H1 (cell line): ENCODE data around the gene IGLL5. TPM values are rescaled to one million over a fixed set of nuclear protein-coding genes. Genes with fewer than 3 reads are reported as not detected.

Source experiments
- CTCF ChIA-PET: fragments of 300-600 bp; sonication (Branson Sonifier 250); formaldehyde crosslinking; loops from one replicate; lab custom pipeline; 2021; ENCODE audit not compliant: partially characterized antibody; lab: Charles Lee
- POLR2A ChIA-PET: fragments of 300-600 bp; sonication (Branson Sonifier 250); formaldehyde crosslinking; loops from one replicate; lab custom pipeline; 2021; ENCODE audit warnings: inconsistent platforms; ENCODE audit not compliant: partially characterized antibody; lab: Charles Lee
- DNase-seq, 2 experiments: peaks; one replicate each; pipeline versions ENCODE4 v3.0.0 to v3.0.0-alpha.2; 2010 to 2022; ENCODE audit warnings: low spot score in 2 of 2, low read depth in 1 of 2, mixed read lengths in 1 of 2
- FAIRE-seq: peaks from 2 replicates; lab custom pipeline; 2011; peaks lifted over from hg19 to GRCh38; lab: Jason Lieb, UNC
- H2AFZ ChIP-seq: 2 replicates; pipeline ENCODE4 v1.8.1; 2012; ENCODE audit warnings: low read length, inconsistent platforms
- H2AK5ac ChIP-seq: 2 replicates; pipeline ENCODE4 v1.6.1; 2013; ENCODE audit warnings: low read depth, low read length
- H2BK120ac ChIP-seq: replicated peaks from 2 replicates; pipeline ENCODE3; 2013; ENCODE audit warnings: low read depth, low read length, inconsistent platforms
- H2BK12ac ChIP-seq: 2 replicates; pipeline ENCODE4 v1.6.1; 2013; ENCODE audit warnings: low read depth, low read length
- H2BK15ac ChIP-seq: 2 replicates; pipeline ENCODE4 v1.6.1; 2013; ENCODE audit warnings: low read length
- H2BK20ac ChIP-seq: 2 replicates; pipeline ENCODE4 v1.6.1; 2013; ENCODE audit warnings: low read length
- H2BK5ac ChIP-seq: 2 replicates; pipeline ENCODE4 v1.6.1; 2013; ENCODE audit warnings: low read depth, low read length
- H3K14ac ChIP-seq: 2 replicates; pipeline ENCODE4 v1.6.1; 2013; ENCODE audit warnings: inconsistent platforms; ENCODE audit not compliant: insufficient read length
- H3K18ac ChIP-seq: 2 replicates; pipeline ENCODE4 v1.6.1; 2013; ENCODE audit warnings: low read length; ENCODE audit errors: extremely low read depth
- H3K23ac ChIP-seq: 2 replicates; pipeline ENCODE4 v1.6.1; 2013; ENCODE audit warnings: inconsistent platforms; ENCODE audit not compliant: insufficient read length
- H3K23me2 ChIP-seq: 2 replicates; pipeline ENCODE4 v1.6.1; 2013; ENCODE audit warnings: low read depth, low read length
- H3K27ac ChIP-seq: 2 replicates; pipeline ENCODE4 v1.6.1; 2011; ENCODE audit warnings: low read depth, low read length, inconsistent platforms
- H3K27me3 ChIP-seq, 4 experiments: replicated peaks in 1 of 4; 1 replicate in 1 of 4; 2 replicates in 3 of 4; pipeline versions ENCODE4 v1.6.1 to v1.8.1; 2011 to 2013; ENCODE audit warnings: low read length in 3 of 4, mild to moderate bottlenecking in 3 of 4, inconsistent platforms in 2 of 4, mixed read lengths in 2 of 4, moderate library complexity in 1 of 4; ENCODE audit not compliant: control insufficient read depth in 3 of 4, insufficient read depth in 3 of 4; ENCODE audit errors: extremely low read depth in 1 of 4
- H3K36me3 ChIP-seq, 4 experiments: 2 replicates each; pipeline versions ENCODE4 v1.6.1 to v1.8.1; 2011 to 2013; ENCODE audit warnings: mild to moderate bottlenecking in 4 of 4, low read length in 3 of 4, moderate library complexity in 2 of 4, control low read depth in 1 of 4, inconsistent platforms in 1 of 4; ENCODE audit not compliant: insufficient read depth in 4 of 4, control insufficient read depth in 2 of 4
- H3K4ac ChIP-seq: replicated peaks from 2 replicates; pipeline ENCODE3; 2013; ENCODE audit warnings: low read length, low read depth, mixed read lengths, inconsistent platforms; ENCODE audit not compliant: insufficient read length
- H3K4me1 ChIP-seq, 4 experiments: replicated peaks in 1 of 4; 1 replicate in 1 of 4; 2 replicates in 3 of 4; pipeline versions ENCODE4 v1.6.1 to v1.8.1; 2011 to 2013; ENCODE audit warnings: low read length in 3 of 4, inconsistent platforms in 2 of 4, mixed read lengths in 1 of 4; ENCODE audit not compliant: insufficient read depth in 4 of 4, control insufficient read depth in 3 of 4
- H3K4me2 ChIP-seq, 2 experiments: 2 replicates each; pipeline versions ENCODE4 v1.6.1 to v1.8.1; 2011 to 2013; ENCODE audit warnings: low read depth in 2 of 2, low read length in 2 of 2, control low read depth in 1 of 2, inconsistent platforms in 1 of 2, mild to moderate bottlenecking in 1 of 2; ENCODE audit not compliant: insufficient read depth in 1 of 2
- H3K4me3 ChIP-seq, 4 experiments: fragments of 200-600, 300-600 bp in 1 of 4; sonication (generic), shearing (Covaris generic), sonication (Bioruptor Twin) in 1 of 4; 2 replicates each; pipeline versions ENCODE4 v1.5.1 to v1.8.1; 2011 to 2016; ENCODE audit warnings: low read length in 4 of 4, low read depth in 3 of 4, control low read depth in 2 of 4, inconsistent platforms in 2 of 4, mild to moderate bottlenecking in 2 of 4, mixed read lengths in 1 of 4, moderate library complexity in 1 of 4; ENCODE audit not compliant: insufficient read depth in 2 of 4; ENCODE audit errors: extremely low read depth in 1 of 4
- H3K56ac ChIP-seq: replicated peaks from 2 replicates; pipeline ENCODE3; 2013; ENCODE audit warnings: low read depth, mild to moderate bottlenecking, mixed read lengths, low read length, inconsistent platforms; ENCODE audit not compliant: insufficient read length
- H3K79me1 ChIP-seq: 2 replicates; pipeline ENCODE4 v1.6.1; 2013; ENCODE audit warnings: low read depth, low read length, control low read depth
- H3K79me2 ChIP-seq, 2 experiments: 2 replicates each; pipeline versions ENCODE4 v1.6.1 to v1.8.1; 2012 to 2013; ENCODE audit warnings: low read length in 2 of 2, mild to moderate bottlenecking in 2 of 2, inconsistent platforms in 1 of 2; ENCODE audit not compliant: insufficient read depth in 2 of 2, control insufficient read depth in 1 of 2
- H3K9ac ChIP-seq, 4 experiments: replicated peaks in 1 of 4; 1 replicate in 1 of 4; 2 replicates in 3 of 4; pipeline versions ENCODE4 v1.6.1 to v1.8.1; 2011 to 2013; ENCODE audit warnings: low read depth in 3 of 4, low read length in 3 of 4, control low read depth in 2 of 4, mild to moderate bottlenecking in 2 of 4, moderate library complexity in 2 of 4, inconsistent platforms in 1 of 4; ENCODE audit errors: extremely low read depth in 1 of 4
- H3K9me3 ChIP-seq, 2 experiments: 2 replicates each; pipeline versions ENCODE4 v1.6.1 to v1.8.1; 2012 to 2013; ENCODE audit warnings: mild to moderate bottlenecking in 2 of 2, moderate library complexity in 2 of 2, control low read depth in 1 of 2, inconsistent platforms in 1 of 2, low read depth in 1 of 2, low read length in 1 of 2, mixed read lengths in 1 of 2; ENCODE audit not compliant: insufficient read depth in 2 of 2
- H4K20me1 ChIP-seq, 2 experiments: replicated peaks in 1 of 2; 2 replicates each; pipeline versions ENCODE3 to v1.8.1; 2011 to 2013; ENCODE audit warnings: inconsistent platforms in 2 of 2, low read length in 2 of 2, mild to moderate bottlenecking in 1 of 2; ENCODE audit not compliant: insufficient read depth in 2 of 2, control insufficient read depth in 1 of 2
- H4K5ac ChIP-seq: 2 replicates; pipeline ENCODE4 v1.6.1; 2013; ENCODE audit warnings: low read length, low read depth, mixed read lengths, inconsistent platforms; ENCODE audit not compliant: insufficient read length
- H4K8ac ChIP-seq: 2 replicates; pipeline ENCODE4 v1.8.0; 2013; ENCODE audit warnings: mild to moderate bottlenecking, moderate library complexity, low read length, inconsistent platforms; ENCODE audit not compliant: insufficient read depth; ENCODE audit errors: extremely low read depth
- H4K91ac ChIP-seq: replicated peaks from 2 replicates; pipeline ENCODE3; 2013; ENCODE audit warnings: low read length, mixed read lengths, inconsistent platforms; ENCODE audit not compliant: insufficient read length
- BCL11A ChIP-seq, 2 experiments: IDR thresholded peaks; one replicate each; pipeline ENCODE4 v1.6.1; 2011; ENCODE audit warnings: low read depth in 2 of 2, low read length in 2 of 2, mild to moderate bottlenecking in 2 of 2
- CEBPB ChIP-seq: IDR thresholded peaks from 2 replicates; pipeline ENCODE4 v1.6.1; 2012; ENCODE audit warnings: low read depth, low read length
- GTF2F1 ChIP-seq: IDR thresholded peaks from 2 replicates; pipeline ENCODE4 v1.6.1; 2012; ENCODE audit warnings: low read depth, low read length, improper control_type of control experiment, borderline replicate concordance
- JUND ChIP-seq: IDR thresholded peaks from 2 replicates; pipeline ENCODE4 v1.6.1; 2011; ENCODE audit warnings: mild to moderate bottlenecking, improper control_type of control experiment, low read length
- KDM5A ChIP-seq: fragments of 200-600 bp; IDR thresholded peaks from 2 replicates; pipeline ENCODE4 v1.7.1; 2012; ENCODE audit warnings: mild to moderate bottlenecking, low read length, inconsistent platforms, mixed read lengths
- NRF1 ChIP-seq: IDR thresholded peaks from 2 replicates; pipeline ENCODE4 v1.6.1; 2011; ENCODE audit warnings: mild to moderate bottlenecking, low read depth, low read length, improper control_type of control experiment
- PHF8 ChIP-seq: fragments of 200-600 bp; sonication (generic); conservative IDR thresholded peaks from 2 replicates; pipeline ENCODE4 v1.7.1; 2012; ENCODE audit warnings: low read depth, mild to moderate bottlenecking, inconsistent platforms, low read length, moderate library complexity
- POLR2AphosphoS5 ChIP-seq: IDR thresholded peaks from 2 replicates; pipeline ENCODE4 v1.6.1; 2011; ENCODE audit warnings: low read depth, low read length
- POU5F1 ChIP-seq: IDR thresholded peaks from 2 replicates; pipeline ENCODE4 v1.6.1; 2011; ENCODE audit warnings: low read depth, mild to moderate bottlenecking, low read length, moderate library complexity
- RFX5 ChIP-seq: IDR thresholded peaks from 2 replicates; pipeline ENCODE4 v1.6.1; 2011; ENCODE audit warnings: low read depth, low read length, improper control_type of control experiment, borderline replicate concordance
- RNF2 ChIP-seq: fragments of 200-900, 300-1000 bp; sonication (generic); IDR thresholded peaks from 2 replicates; pipeline ENCODE4 v1.7.1; 2016; ENCODE audit warnings: borderline replicate concordance, low read depth, mild to moderate bottlenecking, antibody characterized with exemption, low read length; ENCODE audit not compliant: poor library complexity, severe bottlenecking; ENCODE audit errors: missing control alignments
- SIX5 ChIP-seq: IDR thresholded peaks from 2 replicates; pipeline ENCODE4 v1.6.1; 2011; ENCODE audit warnings: mild to moderate bottlenecking, low read depth, low read length
- TBP ChIP-seq: IDR thresholded peaks from 2 replicates; pipeline ENCODE4 v1.6.1; 2011; ENCODE audit warnings: low read depth, low read length, improper control_type of control experiment
- YY1 ChIP-seq: IDR thresholded peaks from 2 replicates; pipeline ENCODE4 v1.6.1; 2011; ENCODE audit warnings: low read depth, mild to moderate bottlenecking, low read length
- WGBS, 2 experiments: shearing (Covaris generic) in 1 of 2; methylation state at CpG; one replicate each; pipeline versions ENCODE4 v1.1.6 to v1.1.7; 2013 to 2015; ENCODE audit warnings: low lambda C conversion rate in 2 of 2, mixed read lengths in 2 of 2, inconsistent platforms in 1 of 2, low coverage in 1 of 2, missing lambda C conversion rate in 1 of 2; ENCODE audit not compliant: insufficient replicate concordance in 2 of 2, insufficient coverage in 1 of 2, insufficient read length in 1 of 2; ENCODE audit errors: extremely low coverage in 1 of 2, missing lambda C conversion rate in 1 of 2; 5-methylcytosine and 5-hydroxymethylcytosine counted together
- polyA plus RNA-seq, 7 experiments: library from polyadenylated mRNA; depleted of rRNA in 3 of 7; stranded (reverse) in 5 of 7; unstranded in 2 of 7; fragments of >200 nt in 5 of 7; fragments of 200-250 nt in 2 of 7; gene quantifications; 1 replicate in 5 of 7; 2 replicates in 1 of 7; 4 replicates in 1 of 7; pipeline versions ENCODE4 v1.2.1 to v1.2.3, GENCODE V29; 2011 to 2013; ENCODE audit warnings: missing spikeins in 2 of 7, mixed read lengths in 2 of 7
- total RNA-seq: library from RNA; stranded (reverse); fragmentation: NEBNext Ultra II Directional; extraction: Animal tissue kit (Norgen Biotek cat#: 25700); gene quantifications from 2 replicates; pipeline ENCODE4 v1.2.1, GENCODE V29; 2021

IGLL5 gene
- total and polyA plus RNA-seq, 2 of the 8 experiments (the other 6 are each of a cell fraction or from before 2014, with no cell fraction given), result not detected

- Histone ChIP-seq H3K18ac (no peak overlapping the region), H4K20me1 (no peaks in the 10 kb centered on the region), H4K5ac (no peak overlapping the region), H3K79me1 (no peaks in the 10 kb centered on the region), H2AFZ (no peak overlapping the region), H3K4me2 (no peak overlapping the region), H3K23me2 (peaks cover 4% of the 10 kb centered on the region; the same call in 1 of the 2 replicates), H3K4ac (no peak overlapping the region), H3K14ac (no peak overlapping the region), H3K56ac (no peak overlapping the region), H4K91ac (no peak overlapping the region), H3K27ac (no peak overlapping the region), H3K36me3 (no peaks in the 10 kb centered on the region), H2BK15ac (no peak overlapping the region), H3K9me3 (peaks cover 28 to 69% of the 10 kb centered on the region in 2 experiments), H3K27me3 (peaks cover 1 to 9% (median 5%) of the 10 kb centered on the region in 4 experiments; a peak in 5 of 7 replicates), H3K9ac (no peak overlapping the region; a peak in 1 of 7 replicates), H3K4me3 (no peak overlapping the region), H2BK120ac (no peak overlapping the region), H2BK5ac (no peak overlapping the region), H3K23ac (no peak overlapping the region), H2BK20ac (no peak overlapping the region), H4K8ac (no peak overlapping the region; the same call in 1 of the 2 replicates), H2BK12ac (no peak overlapping the region), H2AK5ac (no peak overlapping the region), H3K4me1 (no peaks in the 10 kb centered on the region; a peak in 1 of 7 replicates), H3K79me2 (no peaks in the 10 kb centered on the region)
- no peak for DNase-seq
- no peak for FAIRE-seq
- CTCF ChIA-PET, result no interaction called here
- WGBS, 2 experiments, result 70% methylated on average over 9 of the region's 10 CpGs; no CpG with 5 or more reads in 1 of the 2 experiments
- POLR2A ChIA-PET, result no interaction called here
- no peak for TF ChIP-seq POLR2AphosphoS5
- TF ChIP-seq JUND, result no peak
- TF ChIP-seq POU5F1, result no peak
- TF ChIP-seq PHF8, result no peak
- TF ChIP-seq CEBPB, result no peak
- no peak for TF ChIP-seq BCL11A (IDR thresholded peaks at IDR 0.05; ENCODE audit: low read depth in 2 of 2, low read length in 2 of 2)
- no peak for TF ChIP-seq RNF2
- TF ChIP-seq TBP, result no peak
- no peak for TF ChIP-seq RFX5
- TF ChIP-seq YY1, result no peak
- no peak for TF ChIP-seq NRF1
- TF ChIP-seq SIX5, result no peak
- TF ChIP-seq KDM5A, result no peak
- TF ChIP-seq GTF2F1, result no peak
Observed at GRCh38 chr22:22933807-22934542, 46.4 kb downstream of the IGLL5 start.
